WTC11 (cell line): ENCODE measurements around the gene CACNA1C.

Source experiments
- ATF6 ChIP-seq: sonication (generic); formaldehyde crosslinking; IDR thresholded peaks from 2 replicates; pipeline ENCODE4 v1.8.1; 2023; ENCODE audit warnings: mild to moderate bottlenecking, missing genetic modification reagents
- CTCF ChIP-seq: fragments of 200-600 bp; IDR thresholded peaks from 2 replicates; pipeline ENCODE4 v1.8.0; 2022; ENCODE audit warnings: antibody characterized with exemption
- NFYB ChIP-seq: sonication (generic); formaldehyde crosslinking; conservative IDR thresholded peaks from 2 replicates; pipeline ENCODE4 v1.8.0; 2022; ENCODE audit warnings: low read depth, missing genetic modification reagents
- ZSCAN18 ChIP-seq: fragments of 250-450 bp; sonication (Bioruptor Pico); IDR thresholded peaks from 2 replicates; pipeline ENCODE4 v2.1.2; 2022; ENCODE audit warnings: mild to moderate bottlenecking, moderate library complexity

DNA sequence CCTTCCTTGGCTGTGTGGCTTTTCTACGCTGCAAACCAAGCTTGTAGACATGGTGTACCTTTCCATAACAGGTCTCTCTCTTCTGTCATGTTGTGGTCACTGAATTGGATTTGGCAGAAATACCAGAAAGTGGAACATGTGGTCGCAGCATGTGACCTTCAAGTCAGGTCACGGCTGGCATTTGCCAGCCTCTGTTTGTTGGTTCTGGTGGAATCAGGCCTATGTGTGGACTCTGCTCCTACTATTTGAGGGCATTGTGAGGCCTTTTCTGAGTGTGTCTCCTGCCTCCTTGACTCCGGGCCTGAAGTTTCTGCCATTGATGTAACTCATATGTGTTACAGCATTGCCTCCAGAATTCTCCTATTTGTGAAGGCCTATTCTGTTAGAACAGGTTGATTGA is 116.7 kb downstream of the CACNA1C start:
- TF ChIP-seq ATF6: no peak
- TF ChIP-seq ZSCAN18 (CRISPR knock-in tag): no peak
- no peak for TF ChIP-seq CTCF
- TF ChIP-seq NFYB (CRISPR knock-in tag): no peak
